NB4 (cell line): ENCODE results near the gene IL20RB.

Experiments
- DNase-seq: peaks from one replicate; pipeline ENCODE4 v3.0.0; 2010; ENCODE audit warnings: low read depth
- H3K4me3 ChIP-seq: one replicate; pipeline ENCODE4 v1.5.1; 2011; ENCODE audit warnings: mild to moderate bottlenecking, low read depth, low read length, moderate library complexity
- MYC ChIP-seq: IDR thresholded peaks from 2 replicates; pipeline ENCODE4 v1.6.1; 2011; ENCODE audit warnings: low read depth, low read length
- POLR2A ChIP-seq: IDR thresholded peaks from 2 replicates; pipeline ENCODE4 v1.6.1; 2011; ENCODE audit warnings: mild to moderate bottlenecking; ENCODE audit not compliant: insufficient read length; ENCODE audit errors: extremely low read depth
- TF ChIP-seq, protein P1 (sequence below): IDR thresholded peaks from one replicate; pipeline ENCODE4 v1.5.1; 2012; ENCODE audit warnings: low read depth, low read length
- TF ChIP-seq, protein P2 (sequence below): IDR thresholded peaks from 2 replicates; pipeline ENCODE4 v1.6.1; 2011; ENCODE audit warnings: low read depth, low read length

IL20RB gene

DNA sequence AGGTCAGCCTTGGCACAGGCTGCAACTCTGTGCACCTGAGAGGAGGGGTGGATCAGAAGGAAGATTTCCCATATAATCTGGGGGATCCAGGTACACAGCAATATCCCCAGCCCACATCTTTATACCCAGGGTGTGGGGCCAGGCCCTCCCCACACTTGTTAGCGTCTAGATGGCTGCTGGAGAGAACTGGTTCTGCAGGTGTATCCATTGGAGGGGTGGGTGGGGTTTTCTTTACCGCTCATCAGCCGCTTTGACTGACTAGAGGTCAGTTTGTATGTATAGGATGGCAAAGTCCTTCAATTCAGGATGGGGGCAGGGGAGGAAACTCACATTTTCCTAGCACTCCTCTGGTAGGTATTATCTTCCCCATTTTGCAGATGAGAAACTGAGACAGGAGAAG, 92.5 kb downstream of the IL20RB start:
- no peak overlapping the region for H3K4me3 ChIP-seq
- DNase-seq, result no peak
- TF ChIP-seq, protein P1, sequence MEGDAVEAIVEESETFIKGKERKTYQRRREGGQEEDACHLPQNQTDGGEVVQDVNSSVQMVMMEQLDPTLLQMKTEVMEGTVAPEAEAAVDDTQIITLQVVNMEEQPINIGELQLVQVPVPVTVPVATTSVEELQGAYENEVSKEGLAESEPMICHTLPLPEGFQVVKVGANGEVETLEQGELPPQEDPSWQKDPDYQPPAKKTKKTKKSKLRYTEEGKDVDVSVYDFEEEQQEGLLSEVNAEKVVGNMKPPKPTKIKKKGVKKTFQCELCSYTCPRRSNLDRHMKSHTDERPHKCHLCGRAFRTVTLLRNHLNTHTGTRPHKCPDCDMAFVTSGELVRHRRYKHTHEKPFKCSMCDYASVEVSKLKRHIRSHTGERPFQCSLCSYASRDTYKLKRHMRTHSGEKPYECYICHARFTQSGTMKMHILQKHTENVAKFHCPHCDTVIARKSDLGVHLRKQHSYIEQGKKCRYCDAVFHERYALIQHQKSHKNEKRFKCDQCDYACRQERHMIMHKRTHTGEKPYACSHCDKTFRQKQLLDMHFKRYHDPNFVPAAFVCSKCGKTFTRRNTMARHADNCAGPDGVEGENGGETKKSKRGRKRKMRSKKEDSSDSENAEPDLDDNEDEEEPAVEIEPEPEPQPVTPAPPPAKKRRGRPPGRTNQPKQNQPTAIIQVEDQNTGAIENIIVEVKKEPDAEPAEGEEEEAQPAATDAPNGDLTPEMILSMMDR, result no peak
- TF ChIP-seq POLR2A (no peak), MYC (no peak)
- TF ChIP-seq, protein P2, sequence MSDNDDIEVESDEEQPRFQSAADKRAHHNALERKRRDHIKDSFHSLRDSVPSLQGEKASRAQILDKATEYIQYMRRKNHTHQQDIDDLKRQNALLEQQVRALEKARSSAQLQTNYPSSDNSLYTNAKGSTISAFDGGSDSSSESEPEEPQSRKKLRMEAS, result no peak

DNA sequence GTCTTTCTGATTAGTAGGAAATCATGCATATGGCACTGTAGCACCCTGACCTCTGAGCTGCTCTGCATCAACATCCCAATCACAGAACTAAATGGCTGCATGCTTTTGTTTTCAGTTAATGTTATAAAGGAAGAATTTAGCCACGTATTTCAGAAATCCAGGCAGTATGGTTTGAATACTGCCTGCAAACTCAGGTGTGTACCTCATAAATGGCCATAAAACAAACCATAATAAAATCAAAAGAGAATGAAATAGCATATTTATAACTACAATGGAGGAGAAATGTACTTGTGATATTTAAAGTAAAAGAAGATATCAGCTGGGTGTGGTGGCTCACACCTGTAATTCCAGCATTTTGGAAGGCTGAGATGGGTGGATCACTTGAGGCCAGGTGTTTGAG, 94.5 kb downstream of the IL20RB start:
- H3K4me3 ChIP-seq, result no peak overlapping the region
- no peak for DNase-seq
- no peak for TF ChIP-seq MYC
- TF ChIP-seq, protein P1, result no peak
- TF ChIP-seq, protein P2, result no peak
- no peak for TF ChIP-seq POLR2A
